ENCODE measurements around the gene SHISA6.

DNA sequence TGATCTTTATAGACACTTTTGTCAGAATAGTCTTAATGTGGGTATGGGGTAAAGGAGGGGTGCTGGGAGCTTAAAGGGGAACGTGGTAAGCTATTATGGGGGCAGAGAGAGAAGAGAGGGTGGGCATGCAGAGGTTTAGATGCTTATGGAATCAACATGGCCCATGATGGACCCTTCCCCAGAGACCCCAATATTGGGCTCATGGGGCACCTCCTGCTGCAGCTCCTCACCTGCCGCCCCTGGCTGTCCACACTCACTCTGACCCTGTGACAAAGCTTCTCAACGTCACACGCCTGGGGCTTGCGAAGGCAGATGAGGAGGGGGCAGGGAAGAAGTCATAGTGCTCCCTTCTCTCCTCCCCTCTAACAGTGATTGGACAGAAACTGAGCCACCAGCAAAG lies 95.3 kb downstream of the SHISA6 start:
- TF ChIP-seq, protein P1, sequence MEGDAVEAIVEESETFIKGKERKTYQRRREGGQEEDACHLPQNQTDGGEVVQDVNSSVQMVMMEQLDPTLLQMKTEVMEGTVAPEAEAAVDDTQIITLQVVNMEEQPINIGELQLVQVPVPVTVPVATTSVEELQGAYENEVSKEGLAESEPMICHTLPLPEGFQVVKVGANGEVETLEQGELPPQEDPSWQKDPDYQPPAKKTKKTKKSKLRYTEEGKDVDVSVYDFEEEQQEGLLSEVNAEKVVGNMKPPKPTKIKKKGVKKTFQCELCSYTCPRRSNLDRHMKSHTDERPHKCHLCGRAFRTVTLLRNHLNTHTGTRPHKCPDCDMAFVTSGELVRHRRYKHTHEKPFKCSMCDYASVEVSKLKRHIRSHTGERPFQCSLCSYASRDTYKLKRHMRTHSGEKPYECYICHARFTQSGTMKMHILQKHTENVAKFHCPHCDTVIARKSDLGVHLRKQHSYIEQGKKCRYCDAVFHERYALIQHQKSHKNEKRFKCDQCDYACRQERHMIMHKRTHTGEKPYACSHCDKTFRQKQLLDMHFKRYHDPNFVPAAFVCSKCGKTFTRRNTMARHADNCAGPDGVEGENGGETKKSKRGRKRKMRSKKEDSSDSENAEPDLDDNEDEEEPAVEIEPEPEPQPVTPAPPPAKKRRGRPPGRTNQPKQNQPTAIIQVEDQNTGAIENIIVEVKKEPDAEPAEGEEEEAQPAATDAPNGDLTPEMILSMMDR (IDR thresholded peaks at IDR 0.05; ENCODE audit: low read depth, low read length, missing input control), result no peak
- no peak for TF ChIP-seq TAF1 (conservative IDR thresholded peaks at IDR 0.05)
- TF ChIP-seq, protein P2, sequence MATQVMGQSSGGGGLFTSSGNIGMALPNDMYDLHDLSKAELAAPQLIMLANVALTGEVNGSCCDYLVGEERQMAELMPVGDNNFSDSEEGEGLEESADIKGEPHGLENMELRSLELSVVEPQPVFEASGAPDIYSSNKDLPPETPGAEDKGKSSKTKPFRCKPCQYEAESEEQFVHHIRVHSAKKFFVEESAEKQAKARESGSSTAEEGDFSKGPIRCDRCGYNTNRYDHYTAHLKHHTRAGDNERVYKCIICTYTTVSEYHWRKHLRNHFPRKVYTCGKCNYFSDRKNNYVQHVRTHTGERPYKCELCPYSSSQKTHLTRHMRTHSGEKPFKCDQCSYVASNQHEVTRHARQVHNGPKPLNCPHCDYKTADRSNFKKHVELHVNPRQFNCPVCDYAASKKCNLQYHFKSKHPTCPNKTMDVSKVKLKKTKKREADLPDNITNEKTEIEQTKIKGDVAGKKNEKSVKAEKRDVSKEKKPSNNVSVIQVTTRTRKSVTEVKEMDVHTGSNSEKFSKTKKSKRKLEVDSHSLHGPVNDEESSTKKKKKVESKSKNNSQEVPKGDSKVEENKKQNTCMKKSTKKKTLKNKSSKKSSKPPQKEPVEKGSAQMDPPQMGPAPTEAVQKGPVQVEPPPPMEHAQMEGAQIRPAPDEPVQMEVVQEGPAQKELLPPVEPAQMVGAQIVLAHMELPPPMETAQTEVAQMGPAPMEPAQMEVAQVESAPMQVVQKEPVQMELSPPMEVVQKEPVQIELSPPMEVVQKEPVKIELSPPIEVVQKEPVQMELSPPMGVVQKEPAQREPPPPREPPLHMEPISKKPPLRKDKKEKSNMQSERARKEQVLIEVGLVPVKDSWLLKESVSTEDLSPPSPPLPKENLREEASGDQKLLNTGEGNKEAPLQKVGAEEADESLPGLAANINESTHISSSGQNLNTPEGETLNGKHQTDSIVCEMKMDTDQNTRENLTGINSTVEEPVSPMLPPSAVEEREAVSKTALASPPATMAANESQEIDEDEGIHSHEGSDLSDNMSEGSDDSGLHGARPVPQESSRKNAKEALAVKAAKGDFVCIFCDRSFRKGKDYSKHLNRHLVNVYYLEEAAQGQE (IDR thresholded peaks at IDR 0.05), result no peak
- no peak for TF ChIP-seq NR2F2 (IDR thresholded peaks at IDR 0.05)
- TF ChIP-seq, protein P3, sequence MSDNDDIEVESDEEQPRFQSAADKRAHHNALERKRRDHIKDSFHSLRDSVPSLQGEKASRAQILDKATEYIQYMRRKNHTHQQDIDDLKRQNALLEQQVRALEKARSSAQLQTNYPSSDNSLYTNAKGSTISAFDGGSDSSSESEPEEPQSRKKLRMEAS (IDR thresholded peaks at IDR 0.05), result no peak
- TF ChIP-seq, protein P4, sequence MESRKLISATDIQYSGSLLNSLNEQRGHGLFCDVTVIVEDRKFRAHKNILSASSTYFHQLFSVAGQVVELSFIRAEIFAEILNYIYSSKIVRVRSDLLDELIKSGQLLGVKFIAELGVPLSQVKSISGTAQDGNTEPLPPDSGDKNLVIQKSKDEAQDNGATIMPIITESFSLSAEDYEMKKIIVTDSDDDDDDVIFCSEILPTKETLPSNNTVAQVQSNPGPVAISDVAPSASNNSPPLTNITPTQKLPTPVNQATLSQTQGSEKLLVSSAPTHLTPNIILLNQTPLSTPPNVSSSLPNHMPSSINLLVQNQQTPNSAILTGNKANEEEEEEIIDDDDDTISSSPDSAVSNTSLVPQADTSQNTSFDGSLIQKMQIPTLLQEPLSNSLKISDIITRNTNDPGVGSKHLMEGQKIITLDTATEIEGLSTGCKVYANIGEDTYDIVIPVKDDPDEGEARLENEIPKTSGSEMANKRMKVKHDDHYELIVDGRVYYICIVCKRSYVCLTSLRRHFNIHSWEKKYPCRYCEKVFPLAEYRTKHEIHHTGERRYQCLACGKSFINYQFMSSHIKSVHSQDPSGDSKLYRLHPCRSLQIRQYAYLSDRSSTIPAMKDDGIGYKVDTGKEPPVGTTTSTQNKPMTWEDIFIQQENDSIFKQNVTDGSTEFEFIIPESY (IDR thresholded peaks at IDR 0.05), result no peak
- TF ChIP-seq GABPA (IDR thresholded peaks at IDR 0.05 in 1 of 2, conservative IDR thresholded peaks at IDR 0.05 in 1 of 2), result no peak
- no peak for TF ChIP-seq JUND (IDR thresholded peaks at IDR 0.05)
- no peak for TF ChIP-seq RXRA (IDR thresholded peaks at IDR 0.05)
- TF ChIP-seq RAD21 (IDR thresholded peaks at IDR 0.05), result no peak
- TF ChIP-seq SP1 (IDR thresholded peaks at IDR 0.05), result no peak
- no peak for TF ChIP-seq YY1 (IDR thresholded peaks at IDR 0.05)

Measured in liver (tissue), 3 donors.